Measurements from ENCODE around the gene SMG6.

DNA sequence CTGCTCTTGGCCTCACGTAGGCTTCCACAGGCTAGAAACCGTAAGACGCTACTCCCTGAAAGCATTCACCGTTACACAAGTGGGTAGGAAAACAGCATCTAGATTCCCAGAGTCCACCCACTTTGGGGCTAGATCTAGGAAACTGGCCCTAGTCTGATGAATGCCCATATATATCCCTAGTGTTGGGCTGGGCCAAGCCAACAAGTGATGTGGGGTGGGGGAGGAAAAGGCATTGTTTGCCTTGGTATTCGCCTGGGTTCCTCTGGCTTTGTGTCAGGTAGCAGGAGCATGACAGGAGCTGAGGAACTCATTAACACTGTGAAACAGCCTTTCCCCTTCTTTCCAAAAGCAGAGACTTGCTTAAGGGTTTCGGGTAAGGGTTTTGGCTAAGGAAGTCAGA lies 112.4 kb downstream of the SMG6 start:
- TF ChIP-seq CTCF (IDR thresholded peaks at IDR 0.05; ENCODE audit: low read depth, low read length) (no peak), POLR2A (IDR thresholded peaks at IDR 0.05; ENCODE audit: extremely low read depth, insufficient read length) (no peak), MAX (IDR thresholded peaks at IDR 0.05; ENCODE audit: low read depth, low read length) (no peak), MYC (IDR thresholded peaks at IDR 0.05; ENCODE audit: low read depth, low read length) (no peak)
